Neutrophil (primary cell): Measurements from ENCODE around the gene CRABP2.

ENCODE experiments used
- H3K27ac ChIP-seq: fragments of 200-600 bp; sonication (generic); 2 replicates; pipeline ENCODE4 v1.5.1; 2016; ENCODE audit warnings: mild to moderate bottlenecking, moderate library complexity
- H3K27me3 ChIP-seq: fragments of 200-600 bp; sonication (generic); 2 replicates; pipeline ENCODE4 v1.6.0; 2016; ENCODE audit warnings: mild to moderate bottlenecking
- H3K36me3 ChIP-seq: fragments of 200-600 bp; sonication (generic); 2 replicates; pipeline ENCODE4 v1.5.1; 2017
- H3K4me1 ChIP-seq, 2 experiments: fragments of 200-600 bp in 1 of 2; sonication (generic) in 1 of 2; 1 replicate in 1 of 2; 2 replicates in 1 of 2; pipeline versions ENCODE4 v1.5.1 to v1.6.1; 2013 to 2016; ENCODE audit warnings: low read depth in 1 of 2, low read length in 1 of 2, mild to moderate bottlenecking in 1 of 2, moderate library complexity in 1 of 2; ENCODE audit not compliant: control insufficient read depth in 1 of 2, insufficient read depth in 1 of 2
- H3K4me3 ChIP-seq, 2 experiments: fragments of 200-600 bp in 1 of 2; sonication (generic) in 1 of 2; 1 replicate in 1 of 2; 2 replicates in 1 of 2; pipeline ENCODE4 v1.5.1; 2013 to 2016; ENCODE audit warnings: low read depth in 1 of 2, low read length in 1 of 2, mild to moderate bottlenecking in 1 of 2, moderate library complexity in 1 of 2
- H3K9me3 ChIP-seq: fragments of 200-600 bp; sonication (generic); 2 replicates; pipeline ENCODE4 v1.5.1; 2016
- CTCF ChIP-seq: fragments of 200-600 bp; sonication (generic); IDR thresholded peaks from 2 replicates; pipeline ENCODE4 v1.5.1; 2016; ENCODE audit warnings: antibody characterized with exemption

The CRABP2 gene

GRCh38 chr1:156705321-156705917 is at the start of gene CRABP2:
TSS of gene CRABP2 (minus strand) at chr1:156705583. CDS start at chr1:156705446, 137 bp downstream.
- Histone ChIP-seq H3K9me3 (no peaks in the 10 kb centered on the region), H3K27me3 (peaks cover 96% of the 10 kb centered on the region), H3K4me1 (peaks cover 0 to 11% of the 10 kb centered on the region in 2 experiments), H3K36me3 (no peaks in the 10 kb centered on the region), H3K27ac (no peak within 1 kb of the TSS), H3K4me3 (no peak within 1 kb of the TSS)
- no peak for TF ChIP-seq CTCF

- no peaks in the 10 kb centered on the region for H3K27me3 ChIP-seq
- peaks cover 42 to 47% of the 10 kb centered on the region in 2 experiments for H3K4me1 ChIP-seq
- H3K9me3 ChIP-seq, result no peaks in the 10 kb centered on the region
- no peak for TF ChIP-seq CTCF
- no peak overlapping the region for H3K4me3 ChIP-seq
- no peaks in the 10 kb centered on the region for H3K36me3 ChIP-seq
- peak overlapping the region; percentile 90 for H3K27ac ChIP-seq
These were observed 48.8 kb upstream of the CRABP2 start for GRCh38 chr1:156754219-156754618.

GRCh38 chr1:156752843-156753482 is 47.6 kb upstream of the CRABP2 start:
- TF ChIP-seq CTCF, result no peak
- peaks cover 54 to 59% of the 10 kb centered on the region in 2 experiments for H3K4me1 ChIP-seq
- no peaks in the 10 kb centered on the region for H3K36me3 ChIP-seq
- no peaks in the 10 kb centered on the region for H3K27me3 ChIP-seq
- peak overlapping the region in 1 of 2 experiments; percentile 83 for H3K4me3 ChIP-seq
- H3K27ac ChIP-seq, result peak overlapping the region; percentile 90
- H3K9me3 ChIP-seq, result no peaks in the 10 kb centered on the region

- H3K9me3 ChIP-seq, result no peaks in the 10 kb centered on the region
- peak overlapping the region; percentile 83 to 91 for H3K4me3 ChIP-seq
- no peaks in the 10 kb centered on the region for H3K36me3 ChIP-seq
- peaks cover 65 to 69% of the 10 kb centered on the region in 2 experiments for H3K4me1 ChIP-seq
- peak overlapping the region; percentile 90 for H3K27ac ChIP-seq
- peak; percentile 79 for TF ChIP-seq CTCF
- no peaks in the 10 kb centered on the region for H3K27me3 ChIP-seq
These were observed 46.5 kb upstream of the CRABP2 start for GRCh38 chr1:156751757-156752481.

- H3K27ac ChIP-seq, result peak within 1 kb of the TSS; percentile 90
- no peaks in the 10 kb centered on the region for H3K36me3 ChIP-seq
- no peaks in the 10 kb centered on the region for H3K27me3 ChIP-seq
- H3K9me3 ChIP-seq, result no peaks in the 10 kb centered on the region
- no peak for TF ChIP-seq CTCF
- H3K4me1 ChIP-seq, result peaks cover 70 to 73% of the 10 kb centered on the region in 2 experiments
- peak within 1 kb of the TSS; percentile 83 to 91 for H3K4me3 ChIP-seq
These were observed 46.0 kb upstream of the CRABP2 start, which contains the start of gene HDGF for GRCh38 chr1:156751451-156751756. TSS of gene HDGF (minus strand) at chr1:156751675. CDS start at chr1:156751429, 246 bp downstream.
